ENCODE data around the gene LY6G5C. TPM values are rescaled to one million over a fixed set of nuclear protein-coding genes. Genes with fewer than 3 reads are reported as not detected.

Gene LY6G5C
- total RNA-seq, 1 donor from 2014 or later: not detected

- FAIRE-seq: no peak
- DNase-seq (ENCODE audit: low read depth): no peak
- Histone ChIP-seq H3K36me3 (ENCODE audit: control insufficient read depth, insufficient read depth, low read length) (peaks cover 33% of the 10 kb centered on the region), H3K4me3 (ENCODE audit: low read depth, low read length) (no peak within 1 kb of the TSS), H3K27me3 (ENCODE audit: control insufficient read depth, insufficient read depth, low read length) (no peaks in the 10 kb centered on the region)
- TF ChIP-seq CTCF (IDR thresholded peaks at IDR 0.05; ENCODE audit: insufficient read depth, low read length, severe bottlenecking): no peak
Observed at GRCh38 chr6:31669676-31670075, 11.2 kb downstream of the LY6G5C start, which contains the start of gene LY6G5B. TSS of gene LY6G5B (plus strand) at chr6:31669976. CDS start at chr6:31670951, 975 bp downstream.

- Histone ChIP-seq H3K4me3 (ENCODE audit: low read depth, low read length) (peak overlapping the region; percentile 85), H3K36me3 (ENCODE audit: control insufficient read depth, insufficient read depth, low read length) (peaks cover 26% of the 10 kb centered on the region), H3K27me3 (ENCODE audit: control insufficient read depth, insufficient read depth, low read length) (no peaks in the 10 kb centered on the region)
- TF ChIP-seq CTCF (IDR thresholded peaks at IDR 0.05; ENCODE audit: insufficient read depth, low read length, severe bottlenecking): no peak
- DNase-seq (ENCODE audit: low read depth) (no peak), FAIRE-seq (no peak)
Observed at GRCh38 chr6:31666337-31666965, 14.4 kb downstream of the LY6G5C start.

GRCh38 chr6:31665501-31666336 is 15.1 kb downstream of the LY6G5C start, which contains the start of gene CSNK2B:
TSS of gene CSNK2B (plus strand) at chr6:31666080. CDS start at chr6:31666832, 752 bp downstream.
- Histone ChIP-seq H3K4me3 (ENCODE audit: low read depth, low read length) (peak within 1 kb of the TSS; percentile 85), H3K27me3 (ENCODE audit: control insufficient read depth, insufficient read depth, low read length) (no peaks in the 10 kb centered on the region), H3K36me3 (ENCODE audit: control insufficient read depth, insufficient read depth, low read length) (peaks cover 19% of the 10 kb centered on the region)
- no peak for FAIRE-seq
- no peak for TF ChIP-seq CTCF (IDR thresholded peaks at IDR 0.05; ENCODE audit: insufficient read depth, low read length, severe bottlenecking)
- DNase-seq (ENCODE audit: low read depth): peak; percentile 94

GRCh38 chr6:31664790-31665500 is 15.9 kb downstream of the LY6G5C start, which contains the start of gene GPANK1:
TSS of gene GPANK1 (minus strand) at chr6:31664997. CDS start at chr6:31664478, 519 bp downstream.
- peaks cover 19% of the 10 kb centered on the region for H3K36me3 ChIP-seq (ENCODE audit: control insufficient read depth, insufficient read depth, low read length)
- FAIRE-seq: no peak
- DNase-seq (ENCODE audit: low read depth): peak; percentile 94
- H3K4me3 ChIP-seq (ENCODE audit: low read depth, low read length): peak within 1 kb of the TSS; percentile 85
- no peaks in the 10 kb centered on the region for H3K27me3 ChIP-seq (ENCODE audit: control insufficient read depth, insufficient read depth, low read length)
- TF ChIP-seq CTCF (IDR thresholded peaks at IDR 0.05; ENCODE audit: insufficient read depth, low read length, severe bottlenecking): no peak

GRCh38 chr6:31663961-31664789 is 16.7 kb downstream of the LY6G5C start:
- no peak for TF ChIP-seq CTCF (IDR thresholded peaks at IDR 0.05; ENCODE audit: insufficient read depth, low read length, severe bottlenecking)
- Histone ChIP-seq H3K36me3 (ENCODE audit: control insufficient read depth, insufficient read depth, low read length) (peaks cover 13% of the 10 kb centered on the region), H3K27me3 (ENCODE audit: control insufficient read depth, insufficient read depth, low read length) (no peaks in the 10 kb centered on the region), H3K4me3 (ENCODE audit: low read depth, low read length) (peak overlapping the region; percentile 85)
- DNase-seq (ENCODE audit: low read depth) (peak; percentile 74), FAIRE-seq (no peak)
